HEK293 (cell line): ENCODE data around the gene CHD2.

ENCODE experiments used
- BCL11B ChIP-seq: fragments of 450-650 bp; formaldehyde crosslinking; IDR thresholded peaks from 2 replicates; pipeline ENCODE4 v1.5.1; 2016; ENCODE audit warnings: low read depth, missing biosample characterization, missing genetic modification characterization
- ELK4 ChIP-seq: IDR thresholded peaks from 2 replicates; pipeline ENCODE4 v1.6.1; 2011; ENCODE audit warnings: mild to moderate bottlenecking, low read depth, low read length, borderline replicate concordance
- GLIS1 ChIP-seq: fragments of 450-650 bp; formaldehyde crosslinking; IDR thresholded peaks from 2 replicates; pipeline ENCODE4 v1.5.1; 2016; ENCODE audit warnings: missing biosample characterization, missing genetic modification characterization
- HOXD13 ChIP-seq: sonication (generic); formaldehyde crosslinking; IDR thresholded peaks from 2 replicates; pipeline ENCODE4 v1.8.0; 2022; ENCODE audit warnings: missing genetic modification reagents, borderline replicate concordance
- MYNN ChIP-seq: fragments of 450-650 bp; formaldehyde crosslinking; IDR thresholded peaks from 2 replicates; pipeline ENCODE4 v1.5.1; 2016; ENCODE audit warnings: missing biosample characterization, missing genetic modification characterization, borderline replicate concordance
- PATZ1 ChIP-seq: fragments of 450-650 bp; formaldehyde crosslinking; IDR thresholded peaks from 2 replicates; pipeline ENCODE4 v1.5.1; 2016; ENCODE audit warnings: missing biosample characterization, missing genetic modification characterization
- SALL2 ChIP-seq: fragments of 450-650 bp; formaldehyde crosslinking; IDR thresholded peaks from 2 replicates; pipeline ENCODE4 v1.5.0; 2017; ENCODE audit warnings: missing biosample characterization, mild to moderate bottlenecking, missing genetic modification characterization, borderline replicate concordance
- SCRT2 ChIP-seq: fragments of 450-650 bp; formaldehyde crosslinking; IDR thresholded peaks from 2 replicates; pipeline ENCODE4 v1.5.1; 2016; ENCODE audit warnings: missing biosample characterization, missing genetic modification characterization
- WT1 ChIP-seq: fragments of 450-650 bp; formaldehyde crosslinking; IDR thresholded peaks from 2 replicates; pipeline ENCODE4 v1.5.1; 2016; ENCODE audit warnings: missing biosample characterization, missing genetic modification characterization
- ZBTB6 ChIP-seq: fragments of 450-650 bp; formaldehyde crosslinking; IDR thresholded peaks from 2 replicates; pipeline ENCODE4 v1.5.1; 2017; ENCODE audit warnings: missing biosample characterization, missing genetic modification characterization
- ZBTB7A ChIP-seq: fragments of 450-650 bp; formaldehyde crosslinking; IDR thresholded peaks from 2 replicates; pipeline ENCODE4 v1.5.1; 2016; ENCODE audit warnings: low read depth, missing biosample characterization, missing genetic modification characterization
- ZFP41 ChIP-seq: fragments of 450-650 bp; formaldehyde crosslinking; IDR thresholded peaks from 2 replicates; pipeline ENCODE4 v1.5.1; 2016; ENCODE audit warnings: missing biosample characterization, missing genetic modification characterization, borderline replicate concordance
- ZFP69B ChIP-seq: fragments of 450-650 bp; formaldehyde crosslinking; IDR thresholded peaks from 2 replicates; pipeline ENCODE4 v1.5.1; 2016; ENCODE audit warnings: missing biosample characterization, missing genetic modification characterization
- ZNF10 ChIP-seq: fragments of 450-650 bp; formaldehyde crosslinking; IDR thresholded peaks from 2 replicates; pipeline ENCODE4 v1.5.1; 2017; ENCODE audit warnings: missing biosample characterization, missing genetic modification characterization
- ZNF114 ChIP-seq: fragments of 450-650 bp; formaldehyde crosslinking; IDR thresholded peaks from 2 replicates; pipeline ENCODE4 v1.5.0; 2017; ENCODE audit warnings: missing biosample characterization, missing genetic modification characterization
- ZNF169 ChIP-seq: fragments of 450-650 bp; formaldehyde crosslinking; IDR thresholded peaks from 2 replicates; pipeline ENCODE4 v1.5.1; 2016; ENCODE audit warnings: missing biosample characterization, missing genetic modification characterization
- ZNF202 ChIP-seq: fragments of 450-650 bp; formaldehyde crosslinking; IDR thresholded peaks from 2 replicates; pipeline ENCODE4 v1.5.1; 2016; ENCODE audit warnings: missing biosample characterization, missing genetic modification characterization, borderline replicate concordance
- ZNF214 ChIP-seq: fragments of 450-650 bp; formaldehyde crosslinking; IDR thresholded peaks from 2 replicates; pipeline ENCODE4 v1.5.1; 2017; ENCODE audit warnings: missing biosample characterization, mild to moderate bottlenecking, missing genetic modification characterization, borderline replicate concordance
- ZNF292 ChIP-seq: fragments of 450-650 bp; formaldehyde crosslinking; IDR thresholded peaks from 2 replicates; pipeline ENCODE4 v1.5.1; 2016; ENCODE audit warnings: low read depth, missing biosample characterization, missing genetic modification characterization, borderline replicate concordance
- ZNF37A ChIP-seq: fragments of 450-650 bp; IDR thresholded peaks from 2 replicates; pipeline ENCODE4 v1.5.1; 2018; ENCODE audit warnings: missing biosample characterization, missing genetic modification characterization
- ZNF423 ChIP-seq: fragments of 450-650 bp; formaldehyde crosslinking; IDR thresholded peaks from 2 replicates; pipeline ENCODE4 v1.5.1; 2016; ENCODE audit warnings: missing biosample characterization, missing genetic modification characterization
- ZNF488 ChIP-seq: fragments of 450-650 bp; formaldehyde crosslinking; IDR thresholded peaks from 2 replicates; pipeline ENCODE4 v1.5.1; 2016; ENCODE audit warnings: missing biosample characterization, missing genetic modification characterization
- ZNF513 ChIP-seq: fragments of 450-650 bp; IDR thresholded peaks from 2 replicates; pipeline ENCODE4 v1.5.1; 2018; ENCODE audit warnings: missing biosample characterization, missing genetic modification characterization
- ZNF544 ChIP-seq: fragments of 450-650 bp; formaldehyde crosslinking; IDR thresholded peaks from 2 replicates; pipeline ENCODE4 v1.5.0; 2017; ENCODE audit warnings: missing biosample characterization, missing genetic modification characterization
- ZNF580 ChIP-seq: fragments of 450-650 bp; formaldehyde crosslinking; IDR thresholded peaks from 2 replicates; pipeline ENCODE4 v1.5.1; 2016; ENCODE audit warnings: missing biosample characterization, missing genetic modification characterization
- ZNF654 ChIP-seq: fragments of 450-650 bp; formaldehyde crosslinking; IDR thresholded peaks from 2 replicates; pipeline ENCODE4 v1.5.1; 2016; ENCODE audit warnings: low read depth, missing biosample characterization, missing genetic modification characterization
- ZNF660 ChIP-seq: fragments of 450-650 bp; IDR thresholded peaks from 2 replicates; pipeline ENCODE4 v1.5.1; 2018; ENCODE audit warnings: missing biosample characterization, mild to moderate bottlenecking, missing genetic modification characterization
- ZNF692 ChIP-seq: fragments of 450-650 bp; formaldehyde crosslinking; IDR thresholded peaks from 2 replicates; pipeline ENCODE4 v1.5.1; 2016; ENCODE audit warnings: missing biosample characterization, missing genetic modification characterization
- ZNF701 ChIP-seq: fragments of 450-650 bp; formaldehyde crosslinking; IDR thresholded peaks from 2 replicates; pipeline ENCODE4 v1.5.1; 2016; ENCODE audit warnings: missing biosample characterization, missing genetic modification characterization
- ZNF707 ChIP-seq: fragments of 450-650 bp; formaldehyde crosslinking; IDR thresholded peaks from 2 replicates; pipeline ENCODE4 v1.5.1; 2016; ENCODE audit warnings: missing biosample characterization, missing genetic modification characterization
- ZNF76 ChIP-seq: fragments of 450-650 bp; formaldehyde crosslinking; IDR thresholded peaks from 2 replicates; pipeline ENCODE4; 2016; ENCODE audit warnings: low read depth, missing biosample characterization, missing genetic modification characterization, borderline replicate concordance
- ZNF768 ChIP-seq: fragments of 450-650 bp; formaldehyde crosslinking; IDR thresholded peaks from 2 replicates; pipeline ENCODE4 v1.5.1; 2018; ENCODE audit warnings: missing biosample characterization, mild to moderate bottlenecking, missing genetic modification characterization
- ZSCAN30 ChIP-seq: fragments of 450-650 bp; IDR thresholded peaks from 2 replicates; pipeline ENCODE4 v1.5.1; 2018; ENCODE audit warnings: missing biosample characterization, mild to moderate bottlenecking, missing genetic modification characterization, moderate library complexity

CHD2 gene

GRCh38 chr15:92882697-92883162 lies 17.4 kb upstream of the CHD2 start (continued):
- TF ChIP-seq ZBTB6 (tag by site-specific recombination), result no peak
- TF ChIP-seq ZNF114, result no peak
- TF ChIP-seq WT1 (tag by site-specific recombination), result 0 out of 2 replicates have a peak, but pooled peaks have one; percentile 28
- no peak for TF ChIP-seq GLIS1
- TF ChIP-seq BCL11B, result no peak
- TF ChIP-seq ZNF544 (tag by site-specific recombination), result no peak
- TF ChIP-seq ZNF10 (tag by site-specific recombination), result no peak
- TF ChIP-seq ZNF37A, result no peak
- TF ChIP-seq ZNF202 (tag by site-specific recombination), result no peak
- no peak for TF ChIP-seq HOXD13 (CRISPR knock-in tag)
- TF ChIP-seq ZNF654 (tag by site-specific recombination), result no peak
- no peak for TF ChIP-seq ZNF292
- peak; percentile 52 for TF ChIP-seq ZSCAN30
- no peak for TF ChIP-seq ZBTB7A
- no peak for TF ChIP-seq ZFP69B (tag by site-specific recombination)
- peak; percentile 28; the same call in 1 of the 2 replicates for TF ChIP-seq ZNF76 (tag by site-specific recombination)
- no peak for TF ChIP-seq ZNF214 (tag by site-specific recombination)
- no peak for TF ChIP-seq ZNF423 (tag by site-specific recombination)
- no peak for TF ChIP-seq MYNN (tag by site-specific recombination)
- no peak for TF ChIP-seq ZNF169 (tag by site-specific recombination)
- TF ChIP-seq ELK4, result no peak
- TF ChIP-seq ZNF513 (tag by site-specific recombination), result peak; percentile 66
- no peak for TF ChIP-seq ZNF488 (tag by site-specific recombination)
- no peak for TF ChIP-seq SCRT2 (tag by site-specific recombination)
- no peak for TF ChIP-seq ZNF580 (tag by site-specific recombination)
- no peak for TF ChIP-seq ZFP41 (tag by site-specific recombination)
- no peak for TF ChIP-seq ZNF692
- TF ChIP-seq SALL2 (tag by site-specific recombination), result no peak
- TF ChIP-seq ZNF660 (tag by site-specific recombination), result peak; percentile 7; the same call in 1 of the 2 replicates
- peak; percentile 37 for TF ChIP-seq PATZ1 (tag by site-specific recombination)
- no peak for TF ChIP-seq ZNF768 (tag by site-specific recombination)
- no peak for TF ChIP-seq ZNF701
- no peak for TF ChIP-seq ZNF707 (tag by site-specific recombination)
